ENCODE measurements around the gene CDK16.
"Not testable (repeated sequence)": the region's sequence is repeated elsewhere in the genome, so short reads cannot be mapped to it uniquely, and the experiment has no call there.

CDK16 gene

DNA sequence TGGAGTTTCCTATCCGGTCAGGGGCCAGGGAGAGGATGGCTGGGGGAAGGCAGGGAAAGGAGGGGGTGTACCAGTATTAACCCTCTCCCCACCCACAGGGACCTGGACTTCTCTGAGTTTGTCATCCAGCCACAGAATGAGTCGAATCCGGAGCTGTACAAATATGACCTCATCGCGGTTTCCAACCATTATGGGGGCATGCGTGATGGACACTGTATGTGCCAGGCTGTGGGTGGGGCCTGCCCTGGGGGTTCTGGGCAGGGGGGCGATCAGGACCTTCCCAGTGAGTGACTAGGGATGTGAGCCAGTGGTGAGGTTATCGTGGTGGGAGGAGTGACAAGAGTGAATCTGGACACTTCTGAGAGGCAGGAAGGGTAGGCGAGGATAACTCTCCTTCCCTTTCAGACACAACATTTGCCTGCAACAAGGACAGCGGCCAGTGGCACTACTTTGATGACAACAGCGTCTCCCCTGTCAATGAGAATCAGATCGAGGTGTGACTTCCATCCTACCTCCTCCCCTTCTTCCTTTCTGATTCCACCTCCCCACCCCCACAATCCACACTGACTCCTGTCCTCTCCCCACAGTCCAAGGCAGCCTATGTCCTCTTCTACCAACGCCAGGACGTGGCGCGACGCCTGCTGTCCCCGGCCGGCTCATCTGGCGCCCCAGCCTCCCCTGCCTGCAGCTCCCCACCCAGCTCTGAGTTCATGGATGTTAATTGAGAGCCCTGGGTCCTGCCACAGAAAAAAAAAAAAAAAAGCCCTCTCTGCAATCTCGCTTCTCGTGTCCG lies 28.9 kb downstream of the CDK16 start:
- DNase-seq: no peak

GRCh38 chrX:47247999-47248320 lies 29.5 kb downstream of the CDK16 start:
- DNase-seq: no peak

DNA sequence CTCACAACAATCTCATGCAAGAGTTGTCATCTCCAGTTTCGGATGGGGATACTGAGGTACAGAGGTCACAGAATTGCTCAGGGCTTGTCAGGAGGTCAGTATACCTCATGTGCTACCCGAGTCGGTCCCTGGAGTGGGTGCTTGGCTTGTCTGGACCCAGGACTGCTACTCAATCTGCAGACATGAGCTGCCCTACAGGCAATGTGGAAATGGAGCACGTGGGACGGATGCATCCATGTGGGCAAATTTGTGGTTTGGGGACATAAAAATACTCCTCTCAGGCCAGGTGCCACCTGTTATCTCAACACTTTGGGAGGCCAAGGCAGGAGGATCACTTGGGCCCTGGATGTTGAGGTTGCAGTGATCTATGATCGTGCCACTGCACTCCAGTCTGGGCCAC lies 30.1 kb downstream of the CDK16 start:
- DNase-seq: no peak

DNA sequence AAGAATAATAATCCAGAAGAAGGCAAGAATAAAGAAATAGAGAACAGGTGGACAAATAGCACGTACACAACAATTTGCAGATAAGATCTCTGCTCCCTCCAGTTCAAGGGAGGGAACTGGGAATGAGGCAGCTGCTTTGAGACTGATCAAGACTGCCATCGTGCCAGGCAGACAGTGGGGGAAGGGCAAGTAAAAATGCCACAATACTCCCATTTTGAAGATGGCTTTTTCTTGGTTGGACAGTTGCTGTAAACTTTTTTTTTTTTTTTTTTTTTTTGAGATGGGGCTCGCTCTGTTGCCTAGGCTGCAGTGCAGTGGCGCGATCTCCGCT lies 31.5 kb downstream of the CDK16 start:
- no peak for DNase-seq

GRCh38 chrX:47257620-47258019 lies 39.1 kb downstream of the CDK16 start:
- not testable (repeated sequence) for DNase-seq

DNA sequence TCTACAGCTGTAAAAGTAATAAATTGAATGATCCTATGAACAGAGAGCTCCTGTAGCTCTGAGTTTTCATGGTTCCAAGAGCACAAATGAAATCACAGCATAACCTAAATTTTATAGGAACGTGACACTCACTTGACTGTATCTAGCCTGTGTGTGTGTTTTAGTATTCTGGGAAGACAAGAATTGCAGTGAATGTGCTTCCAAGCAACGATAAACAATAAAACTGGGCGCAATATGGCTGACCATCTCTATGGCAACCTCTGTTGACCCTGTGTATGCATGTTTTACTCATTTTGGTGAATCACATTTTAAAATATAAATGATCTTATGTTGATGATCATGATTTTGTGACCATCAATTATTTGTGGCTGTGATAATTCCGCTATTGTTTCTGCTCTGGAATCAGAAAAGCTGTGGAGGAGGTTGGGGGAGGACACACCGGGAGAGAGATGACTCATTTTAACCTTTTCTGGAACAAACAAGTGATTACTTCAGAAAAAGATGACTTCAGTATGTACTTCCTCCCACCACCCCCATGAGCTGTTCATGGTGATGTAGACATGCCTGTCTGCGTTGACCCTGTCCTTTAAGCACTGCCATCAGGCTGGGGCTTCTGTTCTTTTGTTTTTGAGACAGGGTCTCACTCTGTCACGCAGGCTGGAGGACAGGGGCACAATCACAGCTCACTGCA lies 46.1 kb downstream of the CDK16 start:
- no peak for DNase-seq

- no peak for DNase-seq
Observed at GRCh38 chrX:47266643-47267042, 48.2 kb downstream of the CDK16 start.

DNA sequence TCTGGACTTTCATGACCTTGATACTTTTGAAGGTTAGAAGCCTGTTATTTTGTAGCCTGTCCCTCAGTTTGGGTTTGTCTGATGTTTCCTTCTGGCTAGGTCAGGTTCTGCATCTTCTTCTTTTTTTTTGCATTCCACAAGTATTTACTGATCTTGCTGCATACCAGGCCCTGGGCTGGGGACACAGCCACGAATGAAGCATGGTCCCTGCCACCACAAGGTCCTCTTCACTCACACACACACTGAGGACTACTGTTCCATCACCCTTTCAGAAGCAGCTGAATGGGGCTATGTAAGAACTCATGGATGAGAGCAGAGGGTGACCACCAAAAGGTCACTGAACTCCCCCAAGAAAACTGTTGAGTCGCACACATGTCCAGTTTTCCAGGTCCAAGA lies 53.5 kb downstream of the CDK16 start:
- DNase-seq: no peak

DNA sequence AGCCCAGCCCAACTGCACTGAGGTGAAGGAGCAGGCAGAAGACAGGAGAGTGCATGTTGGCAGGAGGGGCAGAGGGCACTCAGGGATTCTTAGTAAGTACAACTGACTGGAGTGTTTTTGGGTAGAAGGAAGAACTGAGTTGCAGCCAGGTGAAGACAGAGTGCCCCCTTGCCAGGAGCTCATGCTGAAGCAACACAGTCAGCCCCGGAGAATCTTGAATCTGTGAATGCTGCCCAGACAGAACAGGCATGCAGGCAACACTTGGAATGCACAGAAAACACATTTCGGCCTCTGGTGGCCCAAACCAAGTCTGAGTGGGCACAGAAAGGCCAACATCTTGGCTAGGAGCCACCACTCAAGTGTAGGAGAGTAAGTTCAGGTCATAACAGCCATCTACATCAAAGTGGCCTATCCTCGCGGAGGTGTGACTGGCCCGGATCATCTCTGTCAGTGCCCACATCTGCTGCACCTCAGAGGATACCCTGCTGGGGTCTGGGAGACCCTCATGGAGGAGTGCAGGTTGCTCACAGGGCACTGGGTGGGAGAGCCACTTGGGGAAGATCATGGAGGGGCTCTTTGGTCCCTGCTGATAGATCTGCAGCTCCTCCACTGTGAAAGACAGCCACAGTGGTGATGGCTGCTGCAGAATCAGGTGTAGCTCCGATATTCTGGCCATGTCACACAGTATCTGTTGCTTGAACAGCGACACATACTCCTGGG lies 54.7 kb downstream of the CDK16 start:
- no peak for DNase-seq

DNA sequence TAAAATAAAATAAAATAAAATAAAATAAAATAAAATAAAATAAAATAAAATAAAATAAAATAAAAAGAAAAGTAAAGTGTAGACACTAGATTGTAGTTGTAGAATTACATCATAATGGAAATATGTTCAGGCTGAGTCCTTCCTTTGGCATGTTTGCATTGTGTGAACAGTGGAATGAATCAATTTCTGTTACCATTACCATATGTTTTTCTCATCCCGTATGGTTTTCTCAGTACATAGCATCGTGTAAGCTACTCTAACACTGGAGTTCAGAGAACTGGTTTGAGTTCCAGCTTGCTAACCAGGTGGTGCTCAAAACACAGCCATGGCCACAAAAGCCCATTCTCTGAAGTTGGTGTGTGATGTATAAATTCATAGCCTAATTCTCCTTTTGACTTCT lies 60.2 kb downstream of the CDK16 start:
- DNase-seq: no peak

All from nucleus accumbens (tissue), 56 donors.